Nucleus accumbens (tissue), 56 donors: ENCODE data around the gene GPN1.
A peak's percentile ranks its signal among the peaks of the same experiment; 100 is the strongest.
"Not testable (repeated sequence)": the region's sequence is repeated elsewhere in the genome, so short reads cannot be mapped to it uniquely, and the experiment has no call there.

Experiments
- DNase-seq, 56 donors: peaks; one replicate each; lab custom pipeline; 2025; lab: John Stamatoyannopoulos, UW

The GPN1 gene

GRCh38 chr2:27626323-27626722, 2.5 kb upstream of the GPN1 start:
- DNase-seq: not testable (repeated sequence)

GRCh38 chr2:27626921-27627320, 1.9 kb upstream of the GPN1 start:
- peak in 1 of 56 donors; percentile 15 for DNase-seq

- DNase-seq: peak in 16 of 56 donors; percentile 6 to 61 (median 51)
Observed at GRCh38 chr2:27627963-27628766, 685 bp upstream of the GPN1 start.

- not testable (repeated sequence) for DNase-seq
Observed at GRCh38 chr2:27630257-27630656, 1.4 kb downstream of the GPN1 start.

- no peak for DNase-seq
Observed at GRCh38 chr2:27634291-27634690, 5.4 kb downstream of the GPN1 start.

GRCh38 chr2:27636766-27637165, 7.9 kb downstream of the GPN1 start:
- DNase-seq: no peak

GRCh38 chr2:27638037-27638637, 9.3 kb downstream of the GPN1 start:
- no peak for DNase-seq

- no peak for DNase-seq
Observed at GRCh38 chr2:27638709-27639108, 9.9 kb downstream of the GPN1 start.

GRCh38 chr2:27640722-27641245, 11.9 kb downstream of the GPN1 start:
- no peak for DNase-seq

- DNase-seq: no peak
Observed at GRCh38 chr2:27645197-27645596, 16.3 kb downstream of the GPN1 start.

GRCh38 chr2:27647289-27647688, 18.4 kb downstream of the GPN1 start:
- no peak for DNase-seq

- no peak for DNase-seq
Observed at GRCh38 chr2:27647737-27648136, 18.9 kb downstream of the GPN1 start.

GRCh38 chr2:27651056-27651455, 22.2 kb downstream of the GPN1 start:
- DNase-seq: no peak

GRCh38 chr2:27652341-27652740, 23.5 kb downstream of the GPN1 start:
- no peak for DNase-seq

GRCh38 chr2:27652790-27653189, 23.9 kb downstream of the GPN1 start:
- DNase-seq: no peak

- no peak for DNase-seq
Observed at GRCh38 chr2:27653397-27653796, 24.5 kb downstream of the GPN1 start.

- DNase-seq: no peak
Observed at GRCh38 chr2:27655155-27655951, 26.5 kb downstream of the GPN1 start.

- DNase-seq: no peak
Observed at GRCh38 chr2:27661371-27661770, 32.5 kb downstream of the GPN1 start.

- peak in 55 of 56 donors; percentile 25 to 94 (median 80) for DNase-seq
Observed at GRCh38 chr2:27663285-27664153, 34.7 kb downstream of the GPN1 start, which contains the start of the genes SLC4A1AP and SUPT7L. Gene SLC4A1AP, plus strand, starts transcription at chr2:27663889. Its CDS starts 26 bp downstream, at chr2:27663915. Gene SUPT7L, minus strand, starts transcription at chr2:27663614. Its CDS starts 1,422 bp downstream, at chr2:27662192.

GRCh38 chr2:27664154-27664574, 35.3 kb downstream of the GPN1 start:
- DNase-seq: peak in 2 of 56 donors; percentile 33 to 42
